Heart right ventricle (tissue), 12 donors: ENCODE results near the gene MDP1. TPM values are rescaled to one million over a fixed set of nuclear protein-coding genes. Genes with fewer than 3 reads are reported as not detected.

Experiments used
- polyA plus RNA-seq, 2 donors: library from polyadenylated mRNA; stranded (reverse); fragments of 200-250 nt; gene quantifications; one replicate each; pipeline ENCODE4 v1.2.3, GENCODE V29; 2013
- total RNA-seq, 10 donors: library from RNA; stranded (reverse); fragmentation: NEBNext Ultra II Directional in 3 of 10; extraction: Animal tissue kit (Norgen Biotek cat#: 25700) in 3 of 10; gene quantifications; one replicate each; pipeline versions ENCODE4 v1.2.1 to v1.2.4, GENCODE V29; 2021 to 2023
- donor health status: ischemic (EF 13 %, LVEDD 7.1; RV severe dilation, severe dysfunction).
- donor health status: healthy with polysubstance abuse.
- donor health status: DM: no; HTN: yes; CAD: no.
- donor health status: DM: no; HTN: no; CAD: no.
- donor health status: ischemic (EF 25% LVEDD 6.9; RV normal size, moderate dysfunction).
- donor health status: ischemic (EF 25% LVEDD 5.7; RV mildly dilated, moderate dysfunction).
- donor health status: healthy.
- donor health status: nonischemic (EF 11% LVEDD 7.7; RV severe dilation, severe dysfunction).
- donor health status: DM: yes; HTN: yes; CAD: no.
- donor health status: PGD.
- donor health status: ischemic (EF 29% LVEDD 5.4; RV normal size, mild dysfunction).
- donor health status: nonischemic (EF 23%, LVEDD 6.1; RV moderate dilation, normal function).

The MDP1 gene
- total and polyA plus RNA-seq, 12 donors = 13.9 to 23.5 (median 19.2) TPM

Other genes starting within 250 kb of the MDP1 start
Only the 30 nearest of the 34 such genes appear.
- gene CARMIL3, start 164.1 kb downstream of the MDP1 start, total RNA-seq = under 1 TPM in 7 of 10 donors, not detected in 3; 0.06 to 0.31 (median 0.08) TPM
- gene CARMIL3, start 164.1 kb downstream of the MDP1 start, polyA plus RNA-seq = under 1 TPM; 0.13 to 0.44 TPM
- gene CPNE6, start 144.5 kb downstream of the MDP1 start, total RNA-seq = under 1 TPM in 4 of 10 donors, not detected in 6; 0.12 to 0.64 (median 0.41) TPM
- gene CPNE6, start 144.5 kb downstream of the MDP1 start, polyA plus RNA-seq = not detected
- gene PCK2, start 121.8 kb downstream of the MDP1 start, total RNA-seq = 1 to 10 TPM in 9 of 10 donors, under 1 TPM in 1; 0.75 to 6.8 (median 2.6) TPM
- gene PCK2, start 121.8 kb downstream of the MDP1 start, polyA plus RNA-seq = 1 to 10 TPM; 2.5 to 7.3 TPM
- 10 to 100 TPM; 62.2 to 99.7 (median 73.0) TPM for gene DCAF11, start 101.3 kb downstream of the MDP1 start, total RNA-seq
- gene DCAF11, start 101.3 kb downstream of the MDP1 start, polyA plus RNA-seq = 10 to 100 TPM; 19.7 to 72.7 TPM
- gene NRL, start 101.1 kb downstream of the MDP1 start, total RNA-seq = 1 to 10 TPM; 1.7 to 3.5 (median 2.2) TPM
- 1 to 10 TPM; 1.5 to 3.3 TPM for gene NRL, start 101.1 kb downstream of the MDP1 start, polyA plus RNA-seq
- 100 to 1,000 TPM; 105 to 176 (median 131) TPM for gene FITM1, start 85.4 kb downstream of the MDP1 start, total RNA-seq
- gene FITM1, start 85.4 kb downstream of the MDP1 start, polyA plus RNA-seq = 100 to 1,000 TPM in 1 of 2 donors, 10 to 100 TPM in 1; 77.0 to 247 TPM
- 100 to 1,000 TPM in 5 of 10 donors, 10 to 100 TPM in 5; 84.3 to 341 (median 100.0) TPM for gene PSME1, start 79.9 kb downstream of the MDP1 start, total RNA-seq
- 100 to 1,000 TPM; 138 to 149 TPM for gene PSME1, start 79.9 kb downstream of the MDP1 start, polyA plus RNA-seq
- 10 to 100 TPM; 10.2 to 18.8 (median 13.3) TPM for gene EMC9, start 74.5 kb downstream of the MDP1 start, total RNA-seq
- gene EMC9, start 74.5 kb downstream of the MDP1 start, polyA plus RNA-seq = 10 to 100 TPM; 27.2 to 44.3 TPM
- 100 to 1,000 TPM in 3 of 10 donors, 10 to 100 TPM in 7; 62.6 to 347 (median 85.0) TPM for gene PSME2, start 69.5 kb downstream of the MDP1 start, total RNA-seq
- gene PSME2, start 69.5 kb downstream of the MDP1 start, polyA plus RNA-seq = 100 to 1,000 TPM; 124 to 290 TPM
- 10 to 100 TPM; 27.5 to 52.6 (median 34.8) TPM for gene RNF31, start 68.6 kb downstream of the MDP1 start, total RNA-seq
- 10 to 100 TPM; 39.4 to 92.9 TPM for gene RNF31, start 68.6 kb downstream of the MDP1 start, polyA plus RNA-seq
- gene IRF9, start 54.8 kb downstream of the MDP1 start, total RNA-seq = 100 to 1,000 TPM in 1 of 10 donors, 10 to 100 TPM in 9; 17.7 to 147 (median 36.7) TPM
- 10 to 100 TPM; 28.2 to 64.1 TPM for gene IRF9, start 54.8 kb downstream of the MDP1 start, polyA plus RNA-seq
- gene REC8, start 44.0 kb downstream of the MDP1 start, total RNA-seq = 1 to 10 TPM; 2.5 to 7.0 (median 4.3) TPM
- gene REC8, start 44.0 kb downstream of the MDP1 start, polyA plus RNA-seq = 10 to 100 TPM in 1 of 2 donors, 1 to 10 TPM in 1; 2.5 to 17.7 TPM
- gene IPO4, start 27.2 kb downstream of the MDP1 start, total RNA-seq = 10 to 100 TPM; 10.1 to 22.5 (median 12.6) TPM
- 10 to 100 TPM in 1 of 2 donors, 1 to 10 TPM in 1; 4.4 to 23.8 TPM for gene IPO4, start 27.2 kb downstream of the MDP1 start, polyA plus RNA-seq
- 10 to 100 TPM; 14.2 to 31.3 (median 18.7) TPM for gene TM9SF1, start 20.6 kb downstream of the MDP1 start, total RNA-seq
- 10 to 100 TPM; 10.8 to 36.4 TPM for gene TM9SF1, start 20.6 kb downstream of the MDP1 start, polyA plus RNA-seq
- gene TSSK4, start 10.4 kb downstream of the MDP1 start, total RNA-seq = under 1 TPM in 1 of 10 donors, not detected in 9; 0.28 TPM
- gene TSSK4, start 10.4 kb downstream of the MDP1 start, polyA plus RNA-seq = under 1 TPM in 1 of 2 donors, not detected in 1; 0.22 TPM
- gene CHMP4A, start 2.6 kb downstream of the MDP1 start, total RNA-seq = 10 to 100 TPM; 23.4 to 35.3 (median 29.4) TPM
- gene CHMP4A, start 2.6 kb downstream of the MDP1 start, polyA plus RNA-seq = 10 to 100 TPM; 34.3 to 80.8 TPM
- 100 to 1,000 TPM; 178 to 228 (median 199) TPM for gene NEDD8, start 16.3 kb upstream of the MDP1 start, total RNA-seq
- gene NEDD8, start 16.3 kb upstream of the MDP1 start, polyA plus RNA-seq = 100 to 1,000 TPM; 154 to 325 TPM
- 10 to 100 TPM; 28.6 to 46.9 (median 33.5) TPM for gene GMPR2, start 16.9 kb upstream of the MDP1 start, total RNA-seq
- gene GMPR2, start 16.9 kb upstream of the MDP1 start, polyA plus RNA-seq = 10 to 100 TPM; 26.4 to 27.3 TPM
- gene TINF2, start 26.6 kb upstream of the MDP1 start, total RNA-seq = 10 to 100 TPM; 36.8 to 56.4 (median 40.5) TPM
- 10 to 100 TPM; 19.3 to 44.0 TPM for gene TINF2, start 26.6 kb upstream of the MDP1 start, polyA plus RNA-seq
- gene TGM1, start 47.1 kb upstream of the MDP1 start, total RNA-seq = 1 to 10 TPM in 1 of 10 donors, under 1 TPM in 9; 0.17 to 2.2 (median 0.65) TPM
- under 1 TPM; 0.51 to 0.87 TPM for gene TGM1, start 47.1 kb upstream of the MDP1 start, polyA plus RNA-seq
- gene RABGGTA, start 55.5 kb upstream of the MDP1 start, total RNA-seq = 10 to 100 TPM; 17.4 to 30.0 (median 19.6) TPM
- gene RABGGTA, start 55.5 kb upstream of the MDP1 start, polyA plus RNA-seq = 10 to 100 TPM; 30.6 to 37.9 TPM
- 10 to 100 TPM in 4 of 10 donors, 1 to 10 TPM in 6; 6.9 to 11.1 (median 9.0) TPM for gene DHRS1, start 83.7 kb upstream of the MDP1 start, total RNA-seq
- 10 to 100 TPM in 1 of 2 donors, 1 to 10 TPM in 1; 8.5 to 11.6 TPM for gene DHRS1, start 83.7 kb upstream of the MDP1 start, polyA plus RNA-seq
- gene NOP9, start 83.8 kb upstream of the MDP1 start, total RNA-seq = 10 to 100 TPM; 22.0 to 31.9 (median 27.3) TPM
- gene NOP9, start 83.8 kb upstream of the MDP1 start, polyA plus RNA-seq = 10 to 100 TPM; 10.7 to 10.8 TPM
- gene CIDEB, start 91.9 kb upstream of the MDP1 start, total RNA-seq = 1 to 10 TPM; 1.9 to 6.0 (median 3.5) TPM
- 1 to 10 TPM; 4.3 to 4.8 TPM for gene CIDEB, start 91.9 kb upstream of the MDP1 start, polyA plus RNA-seq
- gene LTB4R2, start 94.1 kb upstream of the MDP1 start, total RNA-seq = 1 to 10 TPM in 7 of 10 donors, under 1 TPM in 3; 0.68 to 2.4 (median 1.3) TPM
- gene LTB4R2, start 94.1 kb upstream of the MDP1 start, polyA plus RNA-seq = under 1 TPM; 0.51 to 0.90 TPM
- gene LTB4R, start 95.4 kb upstream of the MDP1 start, total RNA-seq = 1 to 10 TPM in 7 of 10 donors, under 1 TPM in 3; 0.76 to 3.1 (median 1.8) TPM
- gene LTB4R, start 95.4 kb upstream of the MDP1 start, polyA plus RNA-seq = 1 to 10 TPM; 3.2 to 3.7 TPM
- gene ADCY4, start 119.0 kb upstream of the MDP1 start, total RNA-seq = 10 to 100 TPM; 17.4 to 37.0 (median 22.9) TPM
- gene ADCY4, start 119.0 kb upstream of the MDP1 start, polyA plus RNA-seq = 100 to 1,000 TPM in 1 of 2 donors, 10 to 100 TPM in 1; 23.1 to 104 TPM
- 1 to 10 TPM; 1.7 to 4.9 (median 3.5) TPM for gene RIPK3, start 123.9 kb upstream of the MDP1 start, total RNA-seq
- 1 to 10 TPM; 4.9 to 7.1 TPM for gene RIPK3, start 123.9 kb upstream of the MDP1 start, polyA plus RNA-seq
- gene NFATC4, start 152.1 kb upstream of the MDP1 start, total RNA-seq = 10 to 100 TPM in 4 of 10 donors, 1 to 10 TPM in 6; 3.0 to 42.0 (median 7.8) TPM
- gene NFATC4, start 152.1 kb upstream of the MDP1 start, polyA plus RNA-seq = 10 to 100 TPM; 28.7 to 69.2 TPM
- 1 to 10 TPM; 3.6 to 9.0 (median 6.4) TPM for gene NYNRIN, start 182.9 kb upstream of the MDP1 start, total RNA-seq
- 1 to 10 TPM; 4.6 to 6.8 TPM for gene NYNRIN, start 182.9 kb upstream of the MDP1 start, polyA plus RNA-seq